HCT116 (cell line): ENCODE data around the gene RNASE9.

ENCODE experiments used
- EZH2phosphoT487 ChIP-seq: fragments of 200-600 bp; IDR thresholded peaks from 2 replicates; pipeline ENCODE4 v1.6.1; 2018; ENCODE audit warnings: antibody characterized with exemption, borderline replicate concordance
- JUND ChIP-seq: IDR thresholded peaks from 2 replicates; pipeline ENCODE4 v1.6.1; 2012
- ZNF274 ChIP-seq: fragments of 200-500 bp; sonication (Bioruptor generic); IDR thresholded peaks from 2 replicates; pipeline ENCODE4 v1.6.1; 2014; ENCODE audit warnings: mild to moderate bottlenecking, low read depth, low read length, inconsistent platforms
- TF ChIP-seq, protein P1 (sequence below): IDR thresholded peaks from 2 replicates; pipeline ENCODE4 v1.6.1; 2012; ENCODE audit warnings: low read depth

DNA sequence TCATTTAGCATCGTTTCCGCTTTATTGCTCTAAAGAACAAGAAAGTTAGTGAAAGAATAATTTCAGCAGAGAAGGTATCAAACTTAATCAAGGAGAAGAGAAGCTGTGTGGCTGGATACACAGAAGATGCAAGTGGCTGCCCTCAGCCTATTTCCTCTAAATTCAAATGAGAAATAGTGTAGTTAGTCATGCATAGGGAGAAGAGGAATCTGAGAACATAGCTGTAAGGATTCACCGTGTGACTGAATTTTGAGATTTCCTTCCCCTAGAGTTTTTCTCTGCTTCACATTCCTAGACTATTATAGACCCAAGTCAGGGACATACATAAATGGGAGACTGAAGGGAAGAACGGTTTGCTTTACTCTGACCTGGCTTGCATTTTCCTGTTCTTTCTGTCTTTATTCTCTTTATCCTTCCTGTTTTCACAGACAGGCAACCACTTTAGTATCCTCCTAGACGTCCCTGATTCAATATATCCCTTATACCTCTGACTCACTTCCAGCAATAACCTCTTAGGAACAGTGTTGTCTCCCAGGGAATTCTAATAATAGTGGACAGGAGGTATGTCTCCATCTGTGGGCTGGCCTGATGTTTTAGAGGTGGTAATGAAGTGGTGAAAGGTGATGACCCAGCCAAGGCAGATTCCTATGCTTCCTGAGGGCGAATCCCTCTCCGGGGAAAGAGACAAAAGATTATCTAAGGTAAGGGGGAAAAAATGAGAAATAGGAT, 48.5 kb downstream of the RNASE9 start:
- no peak for TF ChIP-seq JUND
- no peak for TF ChIP-seq EZH2phosphoT487
- TF ChIP-seq ZNF274: no peak
- TF ChIP-seq, protein P1, sequence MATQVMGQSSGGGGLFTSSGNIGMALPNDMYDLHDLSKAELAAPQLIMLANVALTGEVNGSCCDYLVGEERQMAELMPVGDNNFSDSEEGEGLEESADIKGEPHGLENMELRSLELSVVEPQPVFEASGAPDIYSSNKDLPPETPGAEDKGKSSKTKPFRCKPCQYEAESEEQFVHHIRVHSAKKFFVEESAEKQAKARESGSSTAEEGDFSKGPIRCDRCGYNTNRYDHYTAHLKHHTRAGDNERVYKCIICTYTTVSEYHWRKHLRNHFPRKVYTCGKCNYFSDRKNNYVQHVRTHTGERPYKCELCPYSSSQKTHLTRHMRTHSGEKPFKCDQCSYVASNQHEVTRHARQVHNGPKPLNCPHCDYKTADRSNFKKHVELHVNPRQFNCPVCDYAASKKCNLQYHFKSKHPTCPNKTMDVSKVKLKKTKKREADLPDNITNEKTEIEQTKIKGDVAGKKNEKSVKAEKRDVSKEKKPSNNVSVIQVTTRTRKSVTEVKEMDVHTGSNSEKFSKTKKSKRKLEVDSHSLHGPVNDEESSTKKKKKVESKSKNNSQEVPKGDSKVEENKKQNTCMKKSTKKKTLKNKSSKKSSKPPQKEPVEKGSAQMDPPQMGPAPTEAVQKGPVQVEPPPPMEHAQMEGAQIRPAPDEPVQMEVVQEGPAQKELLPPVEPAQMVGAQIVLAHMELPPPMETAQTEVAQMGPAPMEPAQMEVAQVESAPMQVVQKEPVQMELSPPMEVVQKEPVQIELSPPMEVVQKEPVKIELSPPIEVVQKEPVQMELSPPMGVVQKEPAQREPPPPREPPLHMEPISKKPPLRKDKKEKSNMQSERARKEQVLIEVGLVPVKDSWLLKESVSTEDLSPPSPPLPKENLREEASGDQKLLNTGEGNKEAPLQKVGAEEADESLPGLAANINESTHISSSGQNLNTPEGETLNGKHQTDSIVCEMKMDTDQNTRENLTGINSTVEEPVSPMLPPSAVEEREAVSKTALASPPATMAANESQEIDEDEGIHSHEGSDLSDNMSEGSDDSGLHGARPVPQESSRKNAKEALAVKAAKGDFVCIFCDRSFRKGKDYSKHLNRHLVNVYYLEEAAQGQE: no peak
